Esophagus squamous epithelium (tissue), 5 donors: ENCODE measurements around the gene MRPL24. TPM values are rescaled to one million over a fixed set of nuclear protein-coding genes. Genes with fewer than 3 reads are reported as not detected.

Source experiments
- DNase-seq: peaks from one replicate; lab custom pipeline; 2025; lab: John Stamatoyannopoulos, UW
- H3K27ac ChIP-seq, 4 donors: fragments of 200-600 bp; sonication (generic); one replicate each; pipeline ENCODE4 v1.5.1; 2016 to 2019; ENCODE audit warnings: mild to moderate bottlenecking in 1 of 4
- H3K27me3 ChIP-seq, 4 donors: fragments of 200-600 bp; sonication (generic); 1 replicate in 3 of 4; 2 replicates in 1 of 4; pipeline versions ENCODE4 v1.5.1 to v1.6.0; 2017 to 2021; ENCODE audit warnings: antibody characterized with exemption in 1 of 4
- H3K36me3 ChIP-seq, 3 donors: fragments of 200-600 bp; sonication (generic); one replicate each; pipeline ENCODE4 v1.5.1; 2016 to 2019
- H3K4me1 ChIP-seq, 3 donors: fragments of 200-600 bp; sonication (generic); one replicate each; pipeline ENCODE4 v1.5.1; 2017 to 2019
- H3K4me3 ChIP-seq, 4 donors: fragments of 200-600 bp; sonication (generic); 1 replicate in 3 of 4; 2 replicates in 1 of 4; pipeline ENCODE4 v1.5.1; 2016 to 2019; ENCODE audit warnings: mild to moderate bottlenecking in 2 of 4, moderate library complexity in 1 of 4
- H3K9me3 ChIP-seq, 3 donors: fragments of 200-600 bp; sonication (generic); one replicate each; pipeline ENCODE4 v1.5.1; 2016 to 2019
- POLR2A ChIP-seq, 4 donors: fragments of 450-650 bp; IDR thresholded peaks; one replicate each; pipeline ENCODE4 v1.6.1; 2017; ENCODE audit warnings: antibody characterized with exemption in 4 of 4, mild to moderate bottlenecking in 4 of 4, moderate library complexity in 3 of 4
- WGBS, 2 donors: methylation state at CpG; one replicate each; pipeline ENCODE4 v1.1.5; 2018; 5-methylcytosine and 5-hydroxymethylcytosine counted together
- intact Hi-C: fragments of 100-400 bp; cut with DNase I; formaldehyde crosslinking; loops from one replicate; pipeline ENCODE4 v1.15.0; 2022
- total RNA-seq, 4 donors: library from RNA; depleted of rRNA; stranded (reverse); fragments of >200 nt; gene quantifications; one replicate each; pipeline ENCODE4 v1.1.0, GENCODE V29; 2016
- TF ChIP-seq, protein P1 (sequence below), 6 experiments: fragments of 450-650 bp in 4 of 6; fragments of 200-600 bp in 2 of 6; sonication (generic) in 2 of 6; IDR thresholded peaks; one replicate each; pipeline ENCODE4 v1.5.1; 2016 to 2019; ENCODE audit warnings: antibody characterized with exemption in 6 of 6, mild to moderate bottlenecking in 4 of 6, moderate library complexity in 4 of 6
- donor health status: DM: yes; HTN: yes; CAD: no.

The MRPL24 gene
- total RNA-seq, 4 donors from 2014 or later, result 39.5 to 45.8 (median 42.3) TPM

DNA sequence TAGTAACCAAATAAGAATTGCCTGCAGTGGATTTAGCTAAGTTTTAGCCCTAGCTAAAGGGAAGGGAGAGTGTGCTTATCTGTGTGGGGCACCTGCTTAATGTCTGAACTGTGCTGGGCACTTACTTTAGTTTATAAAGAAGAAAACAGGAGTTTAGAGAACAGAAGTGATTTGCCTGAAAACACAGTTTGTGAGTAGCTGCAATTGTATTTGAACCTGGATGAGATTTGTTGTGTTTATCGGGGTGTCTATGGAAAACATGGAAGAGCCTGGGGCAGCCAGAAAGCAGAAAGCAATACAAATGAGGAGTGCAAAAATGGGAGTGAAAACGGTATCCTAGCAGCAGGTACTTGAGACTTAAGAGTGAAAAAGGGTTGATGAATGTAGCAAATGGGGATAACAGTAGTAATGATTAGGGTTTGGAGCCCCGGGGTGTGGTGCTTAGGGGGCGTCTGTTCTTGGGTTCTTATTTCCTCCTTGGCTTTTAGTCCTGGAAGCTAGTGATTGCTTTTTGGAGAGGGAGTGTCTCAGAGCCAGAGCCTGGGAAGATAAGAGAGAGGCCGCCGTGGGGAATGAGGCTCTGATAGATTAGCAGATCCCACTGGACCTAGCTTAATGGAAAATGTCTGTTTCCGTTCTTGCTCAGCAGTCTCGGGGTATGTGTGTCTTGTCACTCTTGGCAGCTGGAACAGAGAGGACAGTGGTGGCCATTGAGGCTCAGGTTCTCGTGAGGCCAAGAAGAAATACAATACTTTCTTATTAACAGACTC lies 32.0 kb upstream of the MRPL24 start:
- Histone ChIP-seq H3K4me1 (peaks cover 7 to 82% (median 45%) of the 10 kb centered on the region in 3 donors), H3K27ac (no peak overlapping the region), H3K4me3 (no peak overlapping the region), H3K36me3 (peaks cover 0 to 28% (median 0%) of the 10 kb centered on the region in 3 donors), H3K27me3 (no peaks in the 10 kb centered on the region), H3K9me3 (no peaks in the 10 kb centered on the region)
- no peak for DNase-seq
- TF ChIP-seq POLR2A (IDR thresholded peaks at IDR 0.05), result no peak
- TF ChIP-seq, protein P1, sequence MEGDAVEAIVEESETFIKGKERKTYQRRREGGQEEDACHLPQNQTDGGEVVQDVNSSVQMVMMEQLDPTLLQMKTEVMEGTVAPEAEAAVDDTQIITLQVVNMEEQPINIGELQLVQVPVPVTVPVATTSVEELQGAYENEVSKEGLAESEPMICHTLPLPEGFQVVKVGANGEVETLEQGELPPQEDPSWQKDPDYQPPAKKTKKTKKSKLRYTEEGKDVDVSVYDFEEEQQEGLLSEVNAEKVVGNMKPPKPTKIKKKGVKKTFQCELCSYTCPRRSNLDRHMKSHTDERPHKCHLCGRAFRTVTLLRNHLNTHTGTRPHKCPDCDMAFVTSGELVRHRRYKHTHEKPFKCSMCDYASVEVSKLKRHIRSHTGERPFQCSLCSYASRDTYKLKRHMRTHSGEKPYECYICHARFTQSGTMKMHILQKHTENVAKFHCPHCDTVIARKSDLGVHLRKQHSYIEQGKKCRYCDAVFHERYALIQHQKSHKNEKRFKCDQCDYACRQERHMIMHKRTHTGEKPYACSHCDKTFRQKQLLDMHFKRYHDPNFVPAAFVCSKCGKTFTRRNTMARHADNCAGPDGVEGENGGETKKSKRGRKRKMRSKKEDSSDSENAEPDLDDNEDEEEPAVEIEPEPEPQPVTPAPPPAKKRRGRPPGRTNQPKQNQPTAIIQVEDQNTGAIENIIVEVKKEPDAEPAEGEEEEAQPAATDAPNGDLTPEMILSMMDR (IDR thresholded peaks at IDR 0.05), result no peak
- intact Hi-C loops, result no loop called here
- WGBS, 2 donors, result 52 to 63% methylated on average over 9 of the region's 9 CpGs

DNA sequence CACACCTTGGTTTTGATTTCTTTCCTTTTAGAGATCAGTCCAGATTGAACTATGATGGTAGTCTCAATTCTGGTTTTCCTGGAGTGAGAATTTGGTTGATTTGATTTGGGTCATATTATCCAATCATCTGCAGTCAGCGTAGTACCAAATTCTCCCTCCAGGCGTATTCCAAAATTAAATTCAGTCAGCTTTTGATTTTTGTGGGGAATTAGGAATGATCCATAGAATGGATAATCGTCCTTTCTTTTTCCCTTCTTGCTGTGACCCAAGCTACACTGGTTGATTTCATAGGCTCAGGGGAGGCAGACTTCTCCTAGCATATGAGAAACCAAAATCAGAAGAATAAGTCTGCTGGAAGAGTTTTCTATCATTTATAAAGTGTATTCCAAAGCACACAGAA lies 31.3 kb upstream of the MRPL24 start:
- intact Hi-C loops, result no loop called here
- Histone ChIP-seq H3K36me3 (peaks cover 0 to 28% (median 0%) of the 10 kb centered on the region in 3 donors), H3K9me3 (no peaks in the 10 kb centered on the region), H3K27me3 (no peaks in the 10 kb centered on the region), H3K4me1 (peaks cover 7 to 80% (median 41%) of the 10 kb centered on the region in 3 donors), H3K4me3 (no peak overlapping the region), H3K27ac (no peak overlapping the region)
- TF ChIP-seq POLR2A (IDR thresholded peaks at IDR 0.05), result no peak
- TF ChIP-seq, protein P1 (IDR thresholded peaks at IDR 0.05), result no peak
- WGBS, 2 donors, result 71 to 83% methylated on average over 3 of the region's 3 CpGs
- DNase-seq, result no peak

DNA sequence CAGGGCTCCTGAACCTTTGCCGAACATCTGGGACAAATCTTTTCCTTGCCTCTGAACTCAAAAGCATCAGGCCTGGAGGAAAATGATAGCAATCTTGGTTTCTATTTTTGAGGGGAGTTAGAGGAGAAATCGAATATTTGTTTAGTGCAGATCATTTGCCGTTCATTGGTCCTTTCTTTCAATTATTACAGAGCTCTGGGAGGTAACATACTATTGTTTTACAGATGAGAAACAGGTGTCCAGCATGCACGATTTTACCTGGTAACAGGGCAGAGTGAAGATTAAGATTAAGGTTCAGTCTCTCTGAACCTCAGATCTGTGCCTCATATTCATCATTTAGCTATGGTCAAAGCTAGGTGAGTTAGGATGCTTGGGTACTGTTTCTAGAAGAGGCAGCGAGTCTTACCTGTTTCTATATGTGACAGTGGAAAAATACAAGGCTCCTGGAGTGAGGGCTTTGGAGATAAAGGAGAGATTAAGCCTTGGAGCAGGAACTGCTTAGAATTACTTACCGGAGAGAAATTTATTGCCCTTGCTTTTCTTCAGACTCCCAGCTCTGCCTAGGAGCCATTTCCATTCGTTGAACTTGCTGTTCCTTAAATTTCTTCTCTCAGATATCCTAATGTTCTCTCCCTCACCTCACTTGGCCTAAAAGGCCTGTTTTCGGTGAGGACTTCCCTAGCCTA lies 27.9 kb upstream of the MRPL24 start:
- Histone ChIP-seq H3K27me3 (no peaks in the 10 kb centered on the region), H3K36me3 (peaks cover 0 to 28% (median 0%) of the 10 kb centered on the region in 3 donors), H3K4me3 (peak overlapping the region; percentile 77 to 93 (median 88)), H3K27ac (peak overlapping the region in 3 of 4 donors; percentile 95 to 98 (median 97)), H3K4me1 (peaks cover 17 to 73% (median 46%) of the 10 kb centered on the region in 3 donors), H3K9me3 (no peaks in the 10 kb centered on the region)
- DNase-seq, result no peak
- TF ChIP-seq POLR2A (IDR thresholded peaks at IDR 0.05), result no peak
- TF ChIP-seq, protein P1 (IDR thresholded peaks at IDR 0.05), result no peak
- whole genome bisulfite sequencing, 2 donors, result 14 to 20% methylated on average over 8 of the region's 8 CpGs
- intact Hi-C loops, result no loop called here

DNA sequence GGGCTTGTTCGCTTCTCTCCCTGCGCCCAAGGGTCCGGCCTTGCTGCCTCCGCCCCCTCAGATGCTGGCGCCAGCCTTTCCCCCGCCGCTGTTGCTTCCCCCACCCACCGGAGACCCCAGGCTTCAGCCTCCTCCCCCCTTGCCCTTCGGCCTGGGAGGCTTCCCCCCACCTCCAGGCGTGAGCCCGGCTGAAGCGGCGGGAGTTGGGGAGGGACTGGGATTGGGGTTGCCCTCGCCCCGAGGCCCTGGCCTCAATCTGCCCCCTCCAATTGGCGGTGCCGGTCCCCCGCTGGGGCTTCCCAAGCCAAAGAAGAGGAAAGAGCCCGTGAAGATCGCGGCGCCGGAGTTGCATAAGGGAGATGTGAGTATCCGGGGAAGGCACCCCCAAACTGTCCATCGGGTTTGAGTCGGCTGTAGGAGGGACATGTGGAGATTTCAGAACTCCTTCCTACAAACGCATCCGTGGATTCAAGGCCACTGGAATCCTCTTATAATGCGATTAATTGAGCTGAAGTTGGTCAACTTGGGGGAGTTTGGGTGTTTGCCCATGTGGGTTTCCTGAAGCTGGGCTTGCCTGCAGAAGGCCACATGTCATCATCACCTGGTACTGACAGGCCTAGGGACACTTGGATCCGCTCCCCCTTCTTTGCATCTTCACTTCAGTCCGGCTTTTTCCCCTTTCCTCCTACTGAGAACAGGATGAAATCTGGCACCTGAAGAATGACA lies 27.2 kb upstream of the MRPL24 start:
- Histone ChIP-seq H3K27me3 (no peaks in the 10 kb centered on the region), H3K4me3 (peak overlapping the region; percentile 77 to 93 (median 88)), H3K36me3 (peaks cover 0 to 28% (median 0%) of the 10 kb centered on the region in 3 donors), H3K9me3 (no peaks in the 10 kb centered on the region), H3K4me1 (peaks cover 17 to 67% (median 44%) of the 10 kb centered on the region in 3 donors), H3K27ac (peak overlapping the region; percentile 90 to 98 (median 96))
- 0% methylated on average over 7 to 9 of the region's 31 CpGs for WGBS, 2 donors
- TF ChIP-seq POLR2A (IDR thresholded peaks at IDR 0.05), result no peak
- intact Hi-C loops, result no loop called here
- no peak for DNase-seq

DNA sequence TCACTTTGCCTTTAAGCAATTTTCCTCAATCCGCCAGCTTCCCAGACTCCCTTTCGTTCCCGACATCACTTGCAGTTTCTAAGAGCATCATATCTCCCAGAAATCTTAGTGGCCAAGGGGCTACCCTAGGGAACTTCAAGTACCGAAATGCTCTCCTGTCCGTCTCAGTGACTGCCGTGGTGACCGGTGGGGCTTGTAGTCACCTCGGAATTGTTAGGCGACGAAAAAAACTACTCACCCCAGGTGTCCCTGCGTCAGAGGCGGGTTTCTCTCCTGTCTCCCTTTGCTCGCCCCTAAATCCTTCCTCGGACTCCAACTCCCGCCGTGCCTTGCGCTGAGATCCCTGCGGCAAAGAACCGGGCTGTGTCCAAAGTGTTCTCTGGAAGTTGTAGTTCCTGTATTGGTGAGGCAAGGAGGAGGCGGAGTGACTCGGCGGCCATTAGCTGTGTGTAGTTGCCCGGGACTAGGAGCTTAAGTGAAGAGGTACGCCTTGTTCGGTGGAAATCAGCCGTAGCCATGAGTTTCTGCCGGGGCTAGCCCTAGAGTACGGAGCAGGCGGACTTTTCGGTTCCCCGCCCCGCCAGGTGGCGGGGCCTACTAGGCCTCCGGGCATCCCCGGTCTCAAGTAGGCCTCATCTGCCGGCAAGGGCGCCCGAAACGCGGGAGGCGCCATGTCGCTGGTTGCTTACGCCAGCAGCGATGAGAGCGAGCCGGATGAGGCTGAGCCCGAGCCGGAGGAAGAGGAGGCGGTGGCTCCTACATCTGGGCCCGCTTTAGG lies 26.4 kb upstream of the MRPL24 start, which contains the start of gene PRCC:
Gene PRCC (plus strand): TSS at position 435 of the 778 bp plus-strand sequence. CDS start 237 bp downstream, at position 672.
- intact Hi-C loops, result no loop called here

More for the DNA sequence above, 26.4 kb upstream of the MRPL24 start, which contains the start of gene PRCC:
- H3K27me3 ChIP-seq, result no peaks in the 10 kb centered on the region
- H3K36me3 ChIP-seq, result peaks cover 0 to 24% (median 0%) of the 10 kb centered on the region in 3 donors
- peak within 1 kb of the TSS; percentile 77 to 93 (median 88) for H3K4me3 ChIP-seq
- H3K4me1 ChIP-seq, result peaks cover 17 to 59% (median 37%) of the 10 kb centered on the region in 3 donors
- 0 to 1% methylated on average over 17 to 39 of the region's 50 CpGs for WGBS, 2 donors
- peak within 1 kb of the TSS; percentile 90 to 98 (median 96) for H3K27ac ChIP-seq
- DNase-seq, result peak; percentile 95
- no peaks in the 10 kb centered on the region for H3K9me3 ChIP-seq
- TF ChIP-seq POLR2A (IDR thresholded peaks at IDR 0.05), result peak in 3 of 4 donors; percentile 4 to 56 (median 39)
- TF ChIP-seq, protein P1 (IDR thresholded peaks at IDR 0.05), result no peak
